ENCODE data around the gene CFAP126. TPM values are rescaled to one million over a fixed set of nuclear protein-coding genes. Genes with fewer than 3 reads are reported as not detected.
"Not testable (repeated sequence)": the region's sequence is repeated elsewhere in the genome, so short reads cannot be mapped to it uniquely, and the experiment has no call there.

The CFAP126 gene
- total RNA-seq, 2 donors from 2014 or later, result not detected

DNA sequence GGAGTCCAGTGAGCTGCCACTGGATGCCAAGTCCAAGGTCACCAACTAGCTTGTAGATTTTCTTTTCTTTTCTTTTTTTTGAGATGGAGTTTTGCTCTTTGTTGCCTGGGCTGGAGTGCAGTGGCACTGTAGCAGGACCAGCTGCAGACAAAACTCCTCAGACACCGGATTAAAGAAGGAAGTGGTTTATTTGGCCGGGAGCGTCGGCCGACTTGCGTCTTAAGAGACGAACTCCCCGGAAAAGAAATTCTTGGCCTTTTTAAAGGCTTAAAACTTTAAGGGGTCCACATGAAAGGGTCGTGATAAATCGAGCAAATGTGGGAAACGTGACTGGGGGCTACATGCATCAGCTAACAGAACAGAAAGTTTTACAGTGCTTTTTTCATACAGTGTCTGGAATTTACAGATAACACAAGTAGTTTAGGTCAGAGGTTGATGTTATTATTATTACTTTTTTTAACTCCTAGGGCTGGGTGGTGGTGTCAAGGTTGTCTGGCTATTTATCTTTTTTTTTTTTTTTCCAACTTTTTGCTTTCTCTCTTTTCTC is 36.4 kb upstream of the CFAP126 start:
- Histone ChIP-seq H3K9me3 (no peaks in the 10 kb centered on the region), H3K27ac (no peak overlapping the region), H3K36me3 (replicated peaks in 1 of 2; ENCODE audit: insufficient read depth in 1 of 2, low read depth in 2 of 2) (no peaks in the 10 kb centered on the region), H3K4me1 (peaks cover 40% of the 10 kb centered on the region), H3K4me3 (no peak overlapping the region), H3K27me3 (no peaks in the 10 kb centered on the region)
- no peak for TF ChIP-seq POLR2A (IDR thresholded peaks at IDR 0.05)
- TF ChIP-seq, protein P1, sequence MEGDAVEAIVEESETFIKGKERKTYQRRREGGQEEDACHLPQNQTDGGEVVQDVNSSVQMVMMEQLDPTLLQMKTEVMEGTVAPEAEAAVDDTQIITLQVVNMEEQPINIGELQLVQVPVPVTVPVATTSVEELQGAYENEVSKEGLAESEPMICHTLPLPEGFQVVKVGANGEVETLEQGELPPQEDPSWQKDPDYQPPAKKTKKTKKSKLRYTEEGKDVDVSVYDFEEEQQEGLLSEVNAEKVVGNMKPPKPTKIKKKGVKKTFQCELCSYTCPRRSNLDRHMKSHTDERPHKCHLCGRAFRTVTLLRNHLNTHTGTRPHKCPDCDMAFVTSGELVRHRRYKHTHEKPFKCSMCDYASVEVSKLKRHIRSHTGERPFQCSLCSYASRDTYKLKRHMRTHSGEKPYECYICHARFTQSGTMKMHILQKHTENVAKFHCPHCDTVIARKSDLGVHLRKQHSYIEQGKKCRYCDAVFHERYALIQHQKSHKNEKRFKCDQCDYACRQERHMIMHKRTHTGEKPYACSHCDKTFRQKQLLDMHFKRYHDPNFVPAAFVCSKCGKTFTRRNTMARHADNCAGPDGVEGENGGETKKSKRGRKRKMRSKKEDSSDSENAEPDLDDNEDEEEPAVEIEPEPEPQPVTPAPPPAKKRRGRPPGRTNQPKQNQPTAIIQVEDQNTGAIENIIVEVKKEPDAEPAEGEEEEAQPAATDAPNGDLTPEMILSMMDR (IDR thresholded peaks at IDR 0.05), result no peak
- intact Hi-C loops (cut with DNase I), result no loop called here
- ATAC-seq (no peak), DNase-seq (no peak)
- WGBS, 2 donors, result 71 to 93% methylated on average over 11 of the region's 11 CpGs

DNA sequence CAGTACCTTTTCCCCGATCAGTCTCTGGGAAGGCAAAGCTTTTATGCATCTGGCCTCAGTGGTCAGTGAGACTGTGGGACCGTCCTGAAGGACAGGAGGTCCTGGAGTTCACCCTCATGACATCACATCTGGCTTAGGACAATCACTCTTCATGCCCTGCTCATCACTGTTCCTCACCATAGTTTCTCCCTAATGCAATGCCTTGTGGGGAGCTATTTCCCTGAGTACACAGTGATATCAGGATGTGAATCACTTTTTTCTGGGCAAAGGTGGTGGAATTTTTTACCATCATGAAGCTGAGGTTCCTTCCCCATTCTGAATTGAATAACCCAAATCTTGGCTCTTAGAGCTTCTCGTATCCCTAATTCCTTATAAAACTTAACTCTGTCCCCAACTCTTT is 34.8 kb upstream of the CFAP126 start:
- H3K4me3 ChIP-seq, result no peak overlapping the region
- H3K9me3 ChIP-seq, result no peaks in the 10 kb centered on the region
- ATAC-seq, result no peak
- intact Hi-C loops (cut with DNase I), result no loop called here
- no peak for DNase-seq
- peaks cover 42% of the 10 kb centered on the region for H3K4me1 ChIP-seq
- H3K27ac ChIP-seq, result no peak overlapping the region
- no peak for TF ChIP-seq POLR2A (IDR thresholded peaks at IDR 0.05)
- TF ChIP-seq, protein P1 (IDR thresholded peaks at IDR 0.05), result no peak
- H3K36me3 ChIP-seq (replicated peaks in 1 of 2; ENCODE audit: insufficient read depth in 1 of 2, low read depth in 2 of 2), result no peaks in the 10 kb centered on the region
- H3K27me3 ChIP-seq, result no peaks in the 10 kb centered on the region
- 84 to 86% methylated on average over 3 of the region's 3 CpGs for WGBS, 2 donors

DNA sequence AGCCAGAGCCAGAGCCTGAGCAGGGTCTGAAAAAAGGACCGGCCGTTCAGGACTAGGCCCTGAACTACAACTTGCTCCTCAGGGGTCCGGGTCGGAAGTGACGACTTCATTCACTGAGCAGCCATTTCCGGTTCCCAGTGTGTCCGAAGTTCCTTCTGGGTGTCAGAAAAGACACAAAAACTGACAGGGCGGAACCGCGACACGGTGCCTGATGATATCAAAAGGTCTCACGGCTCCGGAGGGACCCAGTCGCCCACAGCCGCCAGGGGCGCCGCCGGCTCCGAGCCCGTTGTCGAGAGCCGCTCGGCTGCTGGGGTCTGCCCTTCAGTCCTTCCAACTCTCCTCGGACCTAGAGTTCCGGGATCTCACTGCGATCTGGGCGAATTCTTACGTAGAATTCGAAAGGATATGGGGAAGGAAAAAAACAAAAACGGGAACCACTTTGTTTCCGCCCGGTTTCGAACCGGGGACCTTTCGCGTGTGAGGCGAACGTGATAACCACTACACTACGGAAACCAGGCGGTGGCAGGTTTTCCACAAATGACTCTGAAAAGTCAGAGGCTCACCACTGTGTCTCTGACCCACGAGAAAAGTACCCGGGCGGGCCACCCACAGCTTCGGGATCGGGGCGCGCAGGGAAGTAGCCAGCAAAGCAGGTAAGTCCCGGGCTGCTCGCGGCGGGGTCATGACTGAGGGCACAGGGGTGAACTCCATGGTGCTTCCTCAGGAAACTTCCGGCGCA is 31.8 kb upstream of the CFAP126 start:
- H3K36me3 ChIP-seq (replicated peaks in 1 of 2; ENCODE audit: insufficient read depth in 1 of 2, low read depth in 2 of 2), result no peaks in the 10 kb centered on the region
- peak; percentile 83 for ATAC-seq
- peak overlapping the region; percentile 66 to 73 for H3K4me3 ChIP-seq
- DNase-seq, result peak; percentile 92 to 93 (median 92)
- WGBS, 2 donors, result 0 to 1% methylated on average over 39 to 53 of the region's 53 CpGs
- intact Hi-C loops (cut with DNase I), result no loop called here
- no peaks in the 10 kb centered on the region for H3K27me3 ChIP-seq
- no peaks in the 10 kb centered on the region for H3K9me3 ChIP-seq
- peak; percentile 48 to 80 (median 74) for TF ChIP-seq POLR2A (IDR thresholded peaks at IDR 0.05)
- TF ChIP-seq, protein P1 (IDR thresholded peaks at IDR 0.05), result peak; percentile 17 to 64 (median 48)
- H3K27ac ChIP-seq, result peak overlapping the region; percentile 99 to 100 (median 100)
- H3K4me1 ChIP-seq, result peaks cover 28% of the 10 kb centered on the region

DNA sequence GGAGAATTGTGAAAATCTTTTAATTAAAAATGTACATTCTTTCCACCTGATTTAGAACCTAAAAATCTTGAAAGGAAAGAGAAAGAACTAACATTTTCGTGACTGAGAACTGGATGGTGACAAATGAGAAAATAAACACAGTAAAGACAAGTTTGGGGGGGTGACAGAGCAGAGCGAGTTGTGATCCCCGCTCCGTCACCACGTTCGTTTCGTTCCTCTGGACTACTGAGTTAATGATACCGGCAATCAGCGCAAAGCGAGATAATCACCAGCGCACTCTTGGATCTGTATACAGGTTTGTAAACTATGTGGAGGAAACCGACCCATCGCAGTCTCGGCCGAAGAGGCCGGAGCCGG is 31.2 kb upstream of the CFAP126 start:
- Histone ChIP-seq H3K27me3 (no peaks in the 10 kb centered on the region), H3K27ac (peak overlapping the region; percentile 99 to 100 (median 100)), H3K36me3 (replicated peaks in 1 of 2; ENCODE audit: insufficient read depth in 1 of 2, low read depth in 2 of 2) (no peaks in the 10 kb centered on the region), H3K9me3 (no peaks in the 10 kb centered on the region), H3K4me3 (peak overlapping the region; percentile 66 to 73), H3K4me1 (peaks cover 23% of the 10 kb centered on the region)
- DNase-seq (no peak), ATAC-seq (peak; percentile 33)
- no peak for TF ChIP-seq POLR2A (IDR thresholded peaks at IDR 0.05)
- WGBS, 2 donors, result 2 to 3% methylated on average over 13 to 17 of the region's 17 CpGs
- intact Hi-C loops (cut with DNase I), result no loop called here

DNA sequence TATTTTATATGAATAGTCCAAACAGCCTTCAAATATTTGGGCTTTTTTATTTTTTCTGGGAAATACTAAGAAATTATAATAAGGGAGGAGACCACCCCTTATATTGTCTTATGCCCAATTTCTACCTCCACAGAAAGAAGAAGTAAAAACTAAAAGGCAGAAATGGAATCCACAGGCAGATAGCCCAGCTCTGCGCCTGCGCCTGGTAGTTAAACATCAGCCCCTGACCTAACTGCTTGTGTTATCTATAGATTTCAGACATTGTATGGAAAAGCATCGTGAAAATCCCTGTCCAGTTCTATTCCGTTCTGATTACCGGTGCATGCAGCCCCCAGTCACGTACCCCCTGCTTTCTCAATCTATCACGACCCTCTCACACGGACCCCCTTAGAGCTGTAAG is 29.4 kb upstream of the CFAP126 start:
- H3K4me1 ChIP-seq, result peaks cover 18% of the 10 kb centered on the region
- H3K27me3 ChIP-seq; ATAC-seq; H3K36me3 ChIP-seq (replicated peaks in 1 of 2; ENCODE audit: insufficient read depth in 1 of 2, low read depth in 2 of 2); H3K27ac ChIP-seq; intact Hi-C loops (cut with DNase I); H3K4me3 ChIP-seq; DNase-seq; H3K9me3 ChIP-seq: not testable (repeated sequence)
- 91 to 92% methylated on average over 8 of the region's 8 CpGs for WGBS, 2 donors

DNA sequence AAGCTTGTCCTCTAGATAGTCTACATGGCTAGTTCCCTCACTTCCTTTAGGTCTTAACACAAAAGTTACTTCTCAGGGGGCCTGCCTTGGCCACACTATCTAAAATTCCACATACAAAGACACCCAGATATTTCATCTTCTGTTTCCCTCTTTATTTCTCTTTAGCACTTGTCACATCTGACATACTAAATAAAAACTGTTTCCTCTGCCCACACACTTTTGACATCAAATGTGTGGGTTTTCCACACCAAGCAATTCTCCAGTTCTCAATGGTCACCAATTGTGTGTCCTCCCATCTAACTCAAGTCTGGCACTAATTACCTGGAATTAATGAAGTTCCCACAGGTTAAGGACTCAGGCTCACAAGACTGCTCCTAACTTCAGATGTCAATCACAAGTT is 25.5 kb upstream of the CFAP126 start:
- H3K4me3 ChIP-seq, result no peak overlapping the region
- intact Hi-C loops (cut with DNase I), result no loop called here
- H3K36me3 ChIP-seq (replicated peaks in 1 of 2; ENCODE audit: insufficient read depth in 1 of 2, low read depth in 2 of 2), result no peaks in the 10 kb centered on the region
- TF ChIP-seq, protein P1 (IDR thresholded peaks at IDR 0.05), result no peak
- TF ChIP-seq POLR2A (IDR thresholded peaks at IDR 0.05), result no peak
- H3K27ac ChIP-seq, result no peak overlapping the region
- no peak for DNase-seq
- H3K9me3 ChIP-seq, result no peaks in the 10 kb centered on the region
- no peak for ATAC-seq
- H3K27me3 ChIP-seq, result no peaks in the 10 kb centered on the region
- peaks cover 14% of the 10 kb centered on the region for H3K4me1 ChIP-seq
